HEK293 (cell line): ENCODE measurements around the gene REC8.
A peak's percentile ranks its signal among the peaks of the same experiment; 100 is the strongest.

Experiments used
- BCL11B ChIP-seq: fragments of 450-650 bp; formaldehyde crosslinking; IDR thresholded peaks from 2 replicates; pipeline ENCODE4 v1.5.1; 2016; ENCODE audit warnings: low read depth, missing biosample characterization, missing genetic modification characterization
- GLI2 ChIP-seq: fragments of 450-650 bp; formaldehyde crosslinking; IDR thresholded peaks from 2 replicates; pipeline ENCODE4; 2017; ENCODE audit warnings: missing biosample characterization, missing genetic modification characterization, low read depth, borderline replicate concordance
- GLI4 ChIP-seq: fragments of 450-650 bp; formaldehyde crosslinking; IDR thresholded peaks from 2 replicates; pipeline ENCODE4 v1.5.1; 2016; ENCODE audit warnings: missing biosample characterization, missing genetic modification characterization
- GLIS2 ChIP-seq: fragments of 450-650 bp; formaldehyde crosslinking; IDR thresholded peaks from 2 replicates; pipeline ENCODE4 v1.5.1; 2016; ENCODE audit warnings: missing biosample characterization, missing genetic modification characterization
- WT1 ChIP-seq: fragments of 450-650 bp; formaldehyde crosslinking; IDR thresholded peaks from 2 replicates; pipeline ENCODE4 v1.5.1; 2016; ENCODE audit warnings: missing biosample characterization, missing genetic modification characterization
- ZBTB7A ChIP-seq: fragments of 450-650 bp; formaldehyde crosslinking; IDR thresholded peaks from 2 replicates; pipeline ENCODE4 v1.5.1; 2016; ENCODE audit warnings: low read depth, missing biosample characterization, missing genetic modification characterization
- ZNF10 ChIP-seq: fragments of 450-650 bp; formaldehyde crosslinking; IDR thresholded peaks from 2 replicates; pipeline ENCODE4 v1.5.1; 2017; ENCODE audit warnings: missing biosample characterization, missing genetic modification characterization
- ZNF174 ChIP-seq: fragments of 450-650 bp; formaldehyde crosslinking; IDR thresholded peaks from 2 replicates; pipeline ENCODE4 v1.5.0; 2017; ENCODE audit warnings: missing biosample characterization, mild to moderate bottlenecking, missing genetic modification characterization
- ZNF311 ChIP-seq: fragments of 450-650 bp; formaldehyde crosslinking; IDR thresholded peaks from 2 replicates; pipeline ENCODE4 v1.5.1; 2017; ENCODE audit warnings: missing biosample characterization, missing genetic modification characterization, borderline replicate concordance
- ZNF354C ChIP-seq: fragments of 450-650 bp; formaldehyde crosslinking; IDR thresholded peaks from 2 replicates; pipeline ENCODE4 v1.5.1; 2016; ENCODE audit warnings: missing biosample characterization, missing genetic modification characterization, low read depth, borderline replicate concordance
- ZNF394 ChIP-seq: fragments of 450-650 bp; formaldehyde crosslinking; IDR thresholded peaks from 2 replicates; pipeline ENCODE4 v1.5.1; 2016; ENCODE audit warnings: missing biosample characterization, missing genetic modification characterization, mild to moderate bottlenecking, moderate library complexity, borderline replicate concordance
- ZNF423 ChIP-seq: fragments of 450-650 bp; formaldehyde crosslinking; IDR thresholded peaks from 2 replicates; pipeline ENCODE4 v1.5.1; 2016; ENCODE audit warnings: missing biosample characterization, missing genetic modification characterization
- ZNF571 ChIP-seq: fragments of 450-650 bp; formaldehyde crosslinking; IDR thresholded peaks from 2 replicates; pipeline ENCODE4 v1.5.0; 2017; ENCODE audit warnings: missing biosample characterization, missing genetic modification characterization
- ZNF621 ChIP-seq: fragments of 450-650 bp; formaldehyde crosslinking; IDR thresholded peaks from 2 replicates; pipeline ENCODE4 v1.5.1; 2017; ENCODE audit warnings: missing biosample characterization, missing genetic modification characterization
- ZNF707 ChIP-seq: fragments of 450-650 bp; formaldehyde crosslinking; IDR thresholded peaks from 2 replicates; pipeline ENCODE4 v1.5.1; 2016; ENCODE audit warnings: missing biosample characterization, missing genetic modification characterization
- ZNF747 ChIP-seq: fragments of 450-650 bp; formaldehyde crosslinking; IDR thresholded peaks from 2 replicates; pipeline ENCODE4 v1.5.1; 2016; ENCODE audit warnings: missing biosample characterization, missing genetic modification characterization
- ZSCAN23 ChIP-seq: fragments of 450-650 bp; formaldehyde crosslinking; IDR thresholded peaks from 2 replicates; pipeline ENCODE4 v1.5.1; 2016; ENCODE audit warnings: missing biosample characterization, missing genetic modification characterization
- TF ChIP-seq, protein P1 (sequence below): fragments of 450-650 bp; formaldehyde crosslinking; IDR thresholded peaks from 2 replicates; pipeline ENCODE4 v1.5.1; 2016; ENCODE audit warnings: missing biosample characterization, missing genetic modification characterization
- TF ChIP-seq, protein P2 (sequence below): fragments of 450-650 bp; IDR thresholded peaks from 2 replicates; pipeline ENCODE4 v1.5.1; 2018; ENCODE audit warnings: missing biosample characterization, mild to moderate bottlenecking, missing genetic modification characterization
- TF ChIP-seq, protein P3 (sequence below): fragments of 450-650 bp; formaldehyde crosslinking; IDR thresholded peaks from 2 replicates; pipeline ENCODE4 v1.5.1; 2016; ENCODE audit warnings: missing biosample characterization, missing genetic modification characterization
- TF ChIP-seq, protein P4 (sequence below): fragments of 450-650 bp; formaldehyde crosslinking; IDR thresholded peaks from 2 replicates; pipeline ENCODE4 v1.5.1; 2016; ENCODE audit warnings: missing biosample characterization, missing genetic modification characterization, borderline replicate concordance
- TF ChIP-seq, protein P5 (sequence below): fragments of 450-650 bp; formaldehyde crosslinking; IDR thresholded peaks from 2 replicates; pipeline ENCODE4 v1.5.1; 2016; ENCODE audit warnings: missing biosample characterization, missing genetic modification characterization
- TF ChIP-seq, protein P6 (sequence below): fragments of 450-650 bp; formaldehyde crosslinking; IDR thresholded peaks from 2 replicates; pipeline ENCODE4 v1.5.1; 2017; ENCODE audit warnings: missing biosample characterization, mild to moderate bottlenecking, missing genetic modification characterization, moderate library complexity

The REC8 gene

DNA sequence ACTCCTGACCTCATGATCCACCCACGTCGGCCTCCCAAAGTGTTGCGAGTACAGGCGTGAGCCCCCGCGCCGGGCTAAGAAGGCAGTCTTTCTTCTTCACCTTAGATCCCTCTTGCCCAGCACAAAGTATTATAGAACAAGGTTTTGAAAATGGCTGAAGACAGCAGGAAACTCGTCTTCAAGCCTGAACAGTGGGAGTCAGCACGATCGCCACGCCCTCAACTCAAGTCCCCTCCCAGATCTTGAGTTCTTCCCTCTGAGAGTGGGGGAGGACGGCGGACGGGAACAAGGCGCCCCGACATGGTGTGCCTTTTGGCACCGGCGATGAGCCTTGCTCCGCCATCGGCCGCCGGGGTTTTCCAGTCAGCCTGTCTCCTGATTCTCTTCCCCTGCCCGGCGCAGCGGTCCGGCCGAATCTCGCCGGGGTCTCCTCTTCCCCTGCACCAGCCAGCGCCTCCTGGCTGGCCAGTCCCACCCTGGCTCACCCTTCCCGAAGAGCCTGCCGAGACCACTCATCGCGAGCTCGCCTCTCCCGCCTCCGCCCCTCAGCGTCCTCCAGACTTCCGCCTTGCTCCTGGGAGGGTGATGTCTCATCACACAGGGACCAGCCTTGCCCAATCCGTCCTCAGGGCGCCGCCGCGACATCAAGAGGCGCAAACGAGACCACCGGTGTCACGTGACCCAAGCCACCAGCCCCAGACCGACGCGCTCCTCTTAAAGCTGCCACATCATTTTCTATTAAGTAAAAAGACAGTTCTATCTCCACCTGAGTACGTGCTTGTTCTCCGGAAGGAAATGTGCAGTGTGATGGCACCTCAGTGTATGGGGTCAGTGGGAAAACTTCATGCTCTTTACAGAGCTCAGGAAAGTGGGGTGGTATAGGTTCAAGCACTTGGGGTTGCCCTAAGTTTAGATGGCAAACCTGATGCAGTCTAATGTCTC, 41.3 kb downstream of the REC8 start, which contains the start of gene CHMP4A (continued):
- TF ChIP-seq, protein P1, sequence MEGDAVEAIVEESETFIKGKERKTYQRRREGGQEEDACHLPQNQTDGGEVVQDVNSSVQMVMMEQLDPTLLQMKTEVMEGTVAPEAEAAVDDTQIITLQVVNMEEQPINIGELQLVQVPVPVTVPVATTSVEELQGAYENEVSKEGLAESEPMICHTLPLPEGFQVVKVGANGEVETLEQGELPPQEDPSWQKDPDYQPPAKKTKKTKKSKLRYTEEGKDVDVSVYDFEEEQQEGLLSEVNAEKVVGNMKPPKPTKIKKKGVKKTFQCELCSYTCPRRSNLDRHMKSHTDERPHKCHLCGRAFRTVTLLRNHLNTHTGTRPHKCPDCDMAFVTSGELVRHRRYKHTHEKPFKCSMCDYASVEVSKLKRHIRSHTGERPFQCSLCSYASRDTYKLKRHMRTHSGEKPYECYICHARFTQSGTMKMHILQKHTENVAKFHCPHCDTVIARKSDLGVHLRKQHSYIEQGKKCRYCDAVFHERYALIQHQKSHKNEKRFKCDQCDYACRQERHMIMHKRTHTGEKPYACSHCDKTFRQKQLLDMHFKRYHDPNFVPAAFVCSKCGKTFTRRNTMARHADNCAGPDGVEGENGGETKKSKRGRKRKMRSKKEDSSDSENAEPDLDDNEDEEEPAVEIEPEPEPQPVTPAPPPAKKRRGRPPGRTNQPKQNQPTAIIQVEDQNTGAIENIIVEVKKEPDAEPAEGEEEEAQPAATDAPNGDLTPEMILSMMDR (tag by site-specific recombination), result peak; percentile 76
- TF ChIP-seq ZNF747 (tag by site-specific recombination), result no peak
- no peak for TF ChIP-seq BCL11B (tag by site-specific recombination)
- no peak for TF ChIP-seq ZNF707 (tag by site-specific recombination)
- TF ChIP-seq, protein P2, sequence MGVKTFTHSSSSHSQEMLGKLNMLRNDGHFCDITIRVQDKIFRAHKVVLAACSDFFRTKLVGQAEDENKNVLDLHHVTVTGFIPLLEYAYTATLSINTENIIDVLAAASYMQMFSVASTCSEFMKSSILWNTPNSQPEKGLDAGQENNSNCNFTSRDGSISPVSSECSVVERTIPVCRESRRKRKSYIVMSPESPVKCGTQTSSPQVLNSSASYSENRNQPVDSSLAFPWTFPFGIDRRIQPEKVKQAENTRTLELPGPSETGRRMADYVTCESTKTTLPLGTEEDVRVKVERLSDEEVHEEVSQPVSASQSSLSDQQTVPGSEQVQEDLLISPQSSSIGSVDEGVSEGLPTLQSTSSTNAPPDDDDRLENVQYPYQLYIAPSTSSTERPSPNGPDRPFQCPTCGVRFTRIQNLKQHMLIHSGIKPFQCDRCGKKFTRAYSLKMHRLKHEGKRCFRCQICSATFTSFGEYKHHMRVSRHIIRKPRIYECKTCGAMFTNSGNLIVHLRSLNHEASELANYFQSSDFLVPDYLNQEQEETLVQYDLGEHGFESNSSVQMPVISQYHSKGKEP (tag by site-specific recombination), result no peak
- no peak for TF ChIP-seq ZNF311
- TF ChIP-seq ZBTB7A (tag by site-specific recombination), result peak; percentile 32; the same call in 1 of the 2 replicates
- TF ChIP-seq ZNF621 (tag by site-specific recombination), result no peak
- no peak for TF ChIP-seq GLI2 (tag by site-specific recombination)
- no peak for TF ChIP-seq GLI4
- TF ChIP-seq ZNF423 (tag by site-specific recombination), result peak; percentile 75; the same call in 1 of the 2 replicates
- TF ChIP-seq, protein P3, sequence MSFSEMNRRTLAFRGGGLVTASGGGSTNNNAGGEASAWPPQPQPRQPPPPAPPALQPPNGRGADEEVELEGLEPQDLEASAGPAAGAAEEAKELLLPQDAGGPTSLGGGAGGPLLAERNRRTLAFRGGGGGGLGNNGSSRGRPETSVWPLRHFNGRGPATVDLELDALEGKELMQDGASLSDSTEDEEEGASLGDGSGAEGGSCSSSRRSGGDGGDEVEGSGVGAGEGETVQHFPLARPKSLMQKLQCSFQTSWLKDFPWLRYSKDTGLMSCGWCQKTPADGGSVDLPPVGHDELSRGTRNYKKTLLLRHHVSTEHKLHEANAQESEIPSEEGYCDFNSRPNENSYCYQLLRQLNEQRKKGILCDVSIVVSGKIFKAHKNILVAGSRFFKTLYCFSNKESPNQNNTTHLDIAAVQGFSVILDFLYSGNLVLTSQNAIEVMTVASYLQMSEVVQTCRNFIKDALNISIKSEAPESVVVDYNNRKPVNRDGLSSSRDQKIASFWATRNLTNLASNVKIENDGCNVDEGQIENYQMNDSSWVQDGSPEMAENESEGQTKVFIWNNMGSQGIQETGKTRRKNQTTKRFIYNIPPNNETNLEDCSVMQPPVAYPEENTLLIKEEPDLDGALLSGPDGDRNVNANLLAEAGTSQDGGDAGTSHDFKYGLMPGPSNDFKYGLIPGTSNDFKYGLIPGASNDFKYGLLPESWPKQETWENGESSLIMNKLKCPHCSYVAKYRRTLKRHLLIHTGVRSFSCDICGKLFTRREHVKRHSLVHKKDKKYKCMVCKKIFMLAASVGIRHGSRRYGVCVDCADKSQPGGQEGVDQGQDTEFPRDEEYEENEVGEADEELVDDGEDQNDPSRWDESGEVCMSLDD (tag by site-specific recombination), result peak; percentile 62
- TF ChIP-seq ZNF354C (tag by site-specific recombination), result no peak
- TF ChIP-seq, protein P4, sequence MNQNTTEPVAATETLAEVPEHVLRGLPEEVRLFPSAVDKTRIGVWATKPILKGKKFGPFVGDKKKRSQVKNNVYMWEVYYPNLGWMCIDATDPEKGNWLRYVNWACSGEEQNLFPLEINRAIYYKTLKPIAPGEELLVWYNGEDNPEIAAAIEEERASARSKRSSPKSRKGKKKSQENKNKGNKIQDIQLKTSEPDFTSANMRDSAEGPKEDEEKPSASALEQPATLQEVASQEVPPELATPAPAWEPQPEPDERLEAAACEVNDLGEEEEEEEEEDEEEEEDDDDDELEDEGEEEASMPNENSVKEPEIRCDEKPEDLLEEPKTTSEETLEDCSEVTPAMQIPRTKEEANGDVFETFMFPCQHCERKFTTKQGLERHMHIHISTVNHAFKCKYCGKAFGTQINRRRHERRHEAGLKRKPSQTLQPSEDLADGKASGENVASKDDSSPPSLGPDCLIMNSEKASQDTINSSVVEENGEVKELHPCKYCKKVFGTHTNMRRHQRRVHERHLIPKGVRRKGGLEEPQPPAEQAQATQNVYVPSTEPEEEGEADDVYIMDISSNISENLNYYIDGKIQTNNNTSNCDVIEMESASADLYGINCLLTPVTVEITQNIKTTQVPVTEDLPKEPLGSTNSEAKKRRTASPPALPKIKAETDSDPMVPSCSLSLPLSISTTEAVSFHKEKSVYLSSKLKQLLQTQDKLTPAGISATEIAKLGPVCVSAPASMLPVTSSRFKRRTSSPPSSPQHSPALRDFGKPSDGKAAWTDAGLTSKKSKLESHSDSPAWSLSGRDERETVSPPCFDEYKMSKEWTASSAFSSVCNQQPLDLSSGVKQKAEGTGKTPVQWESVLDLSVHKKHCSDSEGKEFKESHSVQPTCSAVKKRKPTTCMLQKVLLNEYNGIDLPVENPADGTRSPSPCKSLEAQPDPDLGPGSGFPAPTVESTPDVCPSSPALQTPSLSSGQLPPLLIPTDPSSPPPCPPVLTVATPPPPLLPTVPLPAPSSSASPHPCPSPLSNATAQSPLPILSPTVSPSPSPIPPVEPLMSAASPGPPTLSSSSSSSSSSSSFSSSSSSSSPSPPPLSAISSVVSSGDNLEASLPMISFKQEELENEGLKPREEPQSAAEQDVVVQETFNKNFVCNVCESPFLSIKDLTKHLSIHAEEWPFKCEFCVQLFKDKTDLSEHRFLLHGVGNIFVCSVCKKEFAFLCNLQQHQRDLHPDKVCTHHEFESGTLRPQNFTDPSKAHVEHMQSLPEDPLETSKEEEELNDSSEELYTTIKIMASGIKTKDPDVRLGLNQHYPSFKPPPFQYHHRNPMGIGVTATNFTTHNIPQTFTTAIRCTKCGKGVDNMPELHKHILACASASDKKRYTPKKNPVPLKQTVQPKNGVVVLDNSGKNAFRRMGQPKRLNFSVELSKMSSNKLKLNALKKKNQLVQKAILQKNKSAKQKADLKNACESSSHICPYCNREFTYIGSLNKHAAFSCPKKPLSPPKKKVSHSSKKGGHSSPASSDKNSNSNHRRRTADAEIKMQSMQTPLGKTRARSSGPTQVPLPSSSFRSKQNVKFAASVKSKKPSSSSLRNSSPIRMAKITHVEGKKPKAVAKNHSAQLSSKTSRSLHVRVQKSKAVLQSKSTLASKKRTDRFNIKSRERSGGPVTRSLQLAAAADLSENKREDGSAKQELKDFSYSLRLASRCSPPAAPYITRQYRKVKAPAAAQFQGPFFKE, result no peak
- TF ChIP-seq WT1 (tag by site-specific recombination), result peak; percentile 60; the same call in 1 of the 2 replicates
- peak; percentile 58; the same call in 1 of the 2 replicates for TF ChIP-seq ZNF10 (tag by site-specific recombination)
- TF ChIP-seq, protein P5, sequence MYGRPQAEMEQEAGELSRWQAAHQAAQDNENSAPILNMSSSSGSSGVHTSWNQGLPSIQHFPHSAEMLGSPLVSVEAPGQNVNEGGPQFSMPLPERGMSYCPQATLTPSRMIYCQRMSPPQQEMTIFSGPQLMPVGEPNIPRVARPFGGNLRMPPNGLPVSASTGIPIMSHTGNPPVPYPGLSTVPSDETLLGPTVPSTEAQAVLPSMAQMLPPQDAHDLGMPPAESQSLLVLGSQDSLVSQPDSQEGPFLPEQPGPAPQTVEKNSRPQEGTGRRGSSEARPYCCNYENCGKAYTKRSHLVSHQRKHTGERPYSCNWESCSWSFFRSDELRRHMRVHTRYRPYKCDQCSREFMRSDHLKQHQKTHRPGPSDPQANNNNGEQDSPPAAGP (tag by site-specific recombination), result peak; percentile 94
- no peak for TF ChIP-seq ZSCAN23 (tag by site-specific recombination)
- TF ChIP-seq, protein P6, sequence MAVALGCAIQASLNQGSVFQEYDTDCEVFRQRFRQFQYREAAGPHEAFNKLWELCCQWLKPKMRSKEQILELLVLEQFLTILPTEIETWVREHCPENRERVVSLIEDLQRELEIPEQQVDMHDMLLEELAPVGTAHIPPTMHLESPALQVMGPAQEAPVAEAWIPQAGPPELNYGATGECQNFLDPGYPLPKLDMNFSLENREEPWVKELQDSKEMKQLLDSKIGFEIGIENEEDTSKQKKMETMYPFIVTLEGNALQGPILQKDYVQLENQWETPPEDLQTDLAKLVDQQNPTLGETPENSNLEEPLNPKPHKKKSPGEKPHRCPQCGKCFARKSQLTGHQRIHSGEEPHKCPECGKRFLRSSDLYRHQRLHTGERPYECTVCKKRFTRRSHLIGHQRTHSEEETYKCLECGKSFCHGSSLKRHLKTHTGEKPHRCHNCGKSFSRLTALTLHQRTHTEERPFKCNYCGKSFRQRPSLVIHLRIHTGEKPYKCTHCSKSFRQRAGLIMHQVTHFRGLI, result 0 out of 2 replicates have a peak, but pooled peaks have one; percentile 14
- TF ChIP-seq ZNF394 (tag by site-specific recombination), result 0 out of 2 replicates have a peak, but pooled peaks have one; percentile 7
- TF ChIP-seq GLIS2 (tag by site-specific recombination), result peak; percentile 88
- no peak for TF ChIP-seq ZNF571 (tag by site-specific recombination)
- no peak for TF ChIP-seq ZNF174 (tag by site-specific recombination)
